K562 (cell line): ENCODE measurements around the gene ITGAL. TPM values are rescaled to one million over a fixed set of nuclear protein-coding genes. Genes with fewer than 3 reads are reported as not detected.

Source experiments
- CTBP1 ChIP-seq: fragments of 450-650 bp; IDR thresholded peaks from 2 replicates; pipeline ENCODE4 v1.6.1; 2016; ENCODE audit warnings: borderline replicate concordance
- HNRNPK ChIP-seq: fragments of 200-400 bp; formaldehyde crosslinking; IDR thresholded peaks from one replicate; pipeline ENCODE4 v1.6.1; 2018; ENCODE audit warnings: mild to moderate bottlenecking, low read depth, low read length; ENCODE audit not compliant: poor library complexity, severe bottlenecking
- HNRNPUL1 ChIP-seq: fragments of 200-400 bp; formaldehyde crosslinking; IDR thresholded peaks from 2 replicates; pipeline ENCODE4 v1.6.1; 2017; ENCODE audit warnings: low read length
- RBM15 ChIP-seq: fragments of 200-400 bp; formaldehyde crosslinking; IDR thresholded peaks from 2 replicates; pipeline ENCODE4 v1.6.1; 2018; ENCODE audit warnings: mild to moderate bottlenecking, low read length, moderate library complexity; ENCODE audit not compliant: insufficient read depth
- RFX1 ChIP-seq: fragments of 450-650 bp; IDR thresholded peaks from 2 replicates; pipeline ENCODE4 v1.6.1; 2016; ENCODE audit warnings: mild to moderate bottlenecking, moderate library complexity
- SLC30A9 ChIP-seq: fragments of 250-450 bp; sonication (Bioruptor Pico); IDR thresholded peaks from 2 replicates; pipeline ENCODE4 v1.8.0; 2022; ENCODE audit warnings: mild to moderate bottlenecking, moderate library complexity
- UBTF ChIP-seq, 2 experiments: IDR thresholded peaks; 2 replicates each; pipeline ENCODE4 v1.6.1; 2012; ENCODE audit warnings: improper control_type of control experiment in 2 of 2, low read depth in 2 of 2, low read length in 2 of 2, borderline replicate concordance in 1 of 2
- USF1 ChIP-seq: sonication (generic); formaldehyde crosslinking; IDR thresholded peaks from 2 replicates; pipeline ENCODE4 v1.9.0; 2022; ENCODE audit warnings: mild to moderate bottlenecking, missing genetic modification reagents
- ZHX1 ChIP-seq: fragments of 150-350 bp; conservative IDR thresholded peaks from 2 replicates; pipeline ENCODE4 v1.6.1; 2014; ENCODE audit warnings: low read length
- ZNF274 ChIP-seq: IDR thresholded peaks from 2 replicates; pipeline ENCODE4 v1.6.1; 2011; ENCODE audit warnings: low read depth, mild to moderate bottlenecking, low read length, moderate library complexity, borderline replicate concordance
- ZNF778 ChIP-seq: fragments of 450-650 bp; formaldehyde crosslinking; IDR thresholded peaks from 2 replicates; pipeline ENCODE4 v1.4.0; 2020; ENCODE audit warnings: mild to moderate bottlenecking, moderate library complexity
- polyA plus RNA-seq, 8 experiments: library from polyadenylated mRNA; depleted of rRNA in 4 of 8; stranded (reverse) in 5 of 8; unstranded in 3 of 8; fragments of >200 nt; fragmentation: Nextera tagmentation in 2 of 8; fragmentation: Illumina TruSeq in 1 of 8; extraction: Ambion mirVana in 2 of 8; extraction: Trizol in 1 of 8; gene quantifications; 2 replicates each; pipeline versions ENCODE4 v1.2.1 to v1.2.3, GENCODE V29; 2011 to 2014; ENCODE audit warnings: inconsistent platforms in 1 of 8, missing spikeins in 1 of 8
- total RNA-seq, 7 experiments: library from RNA; depleted of rRNA in 6 of 7; stranded (reverse); fragments of >200 nt in 6 of 7; fragmentation: Illumina TruSeq in 2 of 7; extraction: Trizol in 2 of 7; gene quantifications; 2 replicates each; pipeline versions ENCODE4 v1.2.1 to v1.2.3, GENCODE V29; 2011 to 2021; ENCODE audit warnings: low replicate concordance in 1 of 7
- TF ChIP-seq, protein P1 (sequence below): fragments of 450-650 bp; formaldehyde crosslinking; IDR thresholded peaks from 2 replicates; pipeline ENCODE4 v1.4.0; 2022; ENCODE audit warnings: missing genetic modification characterization
- TF ChIP-seq, protein P2 (sequence below): fragments of 250-450 bp; sonication (Bioruptor Pico); IDR thresholded peaks from 2 replicates; pipeline ENCODE4 v1.4.0; 2020

The ITGAL gene
- total and polyA plus RNA-seq, 9 of the 15 experiments (the other 6 are each of a cell fraction or from before 2014, with no cell fraction given): 0.01 to 0.53 TPM; not detected in 7

DNA sequence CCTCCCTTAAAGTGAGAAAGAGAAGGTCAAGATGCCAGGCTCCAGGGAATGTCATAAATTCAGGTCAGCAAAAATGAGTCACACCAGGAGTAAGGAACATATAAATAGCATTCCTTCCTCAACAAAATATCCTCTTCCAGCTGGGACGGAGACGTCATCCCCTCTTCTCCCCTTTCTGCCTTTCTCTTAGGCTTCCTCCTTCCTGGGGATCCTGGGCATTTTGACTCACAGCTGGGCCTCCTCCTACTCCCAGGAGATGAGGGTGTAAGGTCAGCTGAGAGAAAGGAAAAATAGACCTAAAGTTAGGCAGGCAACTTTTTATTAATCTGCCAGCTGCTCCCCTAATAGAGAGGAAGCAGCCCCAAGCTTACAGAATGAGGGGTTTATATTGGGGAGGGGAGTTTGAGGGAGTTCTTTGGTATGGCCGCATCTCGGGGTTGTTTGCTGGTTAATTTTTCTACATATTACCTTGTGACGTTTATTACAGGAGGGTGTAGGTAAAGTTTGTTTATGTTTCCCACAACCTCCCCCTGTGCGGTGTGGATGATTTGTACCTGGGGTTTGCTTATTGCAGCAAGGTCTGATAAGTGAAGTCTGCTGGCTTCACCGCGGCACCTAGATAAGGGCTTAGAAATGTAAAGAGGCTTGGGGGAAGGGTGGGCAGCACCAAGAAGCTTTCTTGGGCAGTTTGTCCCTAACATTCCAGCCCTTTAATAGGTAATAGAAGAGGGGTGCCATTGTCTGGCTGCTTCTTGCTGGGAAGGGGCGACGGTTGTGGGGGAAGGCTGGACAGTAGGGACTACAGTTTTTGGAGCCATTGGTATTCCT, 69.2 kb downstream of the ITGAL start (continued):
- TF ChIP-seq, protein P1, sequence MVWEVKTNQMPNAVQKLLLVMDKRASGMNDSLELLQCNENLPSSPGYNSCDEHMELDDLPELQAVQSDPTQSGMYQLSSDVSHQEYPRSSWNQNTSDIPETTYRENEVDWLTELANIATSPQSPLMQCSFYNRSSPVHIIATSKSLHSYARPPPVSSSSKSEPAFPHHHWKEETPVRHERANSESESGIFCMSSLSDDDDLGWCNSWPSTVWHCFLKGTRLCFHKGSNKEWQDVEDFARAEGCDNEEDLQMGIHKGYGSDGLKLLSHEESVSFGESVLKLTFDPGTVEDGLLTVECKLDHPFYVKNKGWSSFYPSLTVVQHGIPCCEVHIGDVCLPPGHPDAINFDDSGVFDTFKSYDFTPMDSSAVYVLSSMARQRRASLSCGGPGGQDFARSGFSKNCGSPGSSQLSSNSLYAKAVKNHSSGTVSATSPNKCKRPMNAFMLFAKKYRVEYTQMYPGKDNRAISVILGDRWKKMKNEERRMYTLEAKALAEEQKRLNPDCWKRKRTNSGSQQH (CRISPR knock-in tag): no peak
- TF ChIP-seq RBM15 (no peak), ZNF778 (CRISPR knock-in tag) (no peak), UBTF (IDR thresholded peaks at IDR 0.05; ENCODE audit: borderline replicate concordance in 1 of 2, low read depth in 2 of 2, low read length in 2 of 2) (no peak), ZHX1 (no peak), RFX1 (no peak), CTBP1 (peak; percentile 59; the same call in 1 of the 2 replicates), HNRNPUL1 (no peak), HNRNPK (no peak), SLC30A9 (CRISPR knock-in tag) (no peak), ZNF274 (no peak), USF1 (CRISPR knock-in tag) (no peak)
- TF ChIP-seq, protein P2, sequence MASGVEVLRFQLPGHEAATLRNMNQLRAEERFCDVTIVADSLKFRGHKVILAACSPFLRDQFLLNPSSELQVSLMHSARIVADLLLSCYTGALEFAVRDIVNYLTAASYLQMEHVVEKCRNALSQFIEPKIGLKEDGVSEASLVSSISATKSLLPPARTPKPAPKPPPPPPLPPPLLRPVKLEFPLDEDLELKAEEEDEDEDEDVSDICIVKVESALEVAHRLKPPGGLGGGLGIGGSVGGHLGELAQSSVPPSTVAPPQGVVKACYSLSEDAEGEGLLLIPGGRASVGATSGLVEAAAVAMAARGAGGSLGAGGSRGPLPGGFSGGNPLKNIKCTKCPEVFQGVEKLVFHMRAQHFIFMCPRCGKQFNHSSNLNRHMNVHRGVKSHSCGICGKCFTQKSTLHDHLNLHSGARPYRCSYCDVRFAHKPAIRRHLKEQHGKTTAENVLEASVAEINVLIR (CRISPR knock-in tag): no peak
